Measurements from ENCODE around the gene ZNF880.

- TF ChIP-seq POLR2AphosphoS5 (IDR thresholded peaks at IDR 0.05; ENCODE audit: low read depth, low read length), result no peak
- TF ChIP-seq POLR2A (IDR thresholded peaks at IDR 0.05; ENCODE audit: low read depth, low read length), result no peak
Measured at GRCh38 chr19:52398081-52398441, 28.3 kb downstream of the ZNF880 start.

All from GM12892 (cell line).